Upper lobe of left lung (tissue), 4 donors: Measurements from ENCODE around the gene MYH9.

Source experiments
- CTCF ChIP-seq, 6 experiments: fragments of 450-650 bp in 4 of 6; fragments of 200-600 bp in 2 of 6; sonication (generic) in 2 of 6; IDR thresholded peaks; one replicate each; pipeline ENCODE4 v1.5.1; 2016 to 2019; ENCODE audit warnings: antibody characterized with exemption in 6 of 6
- POLR2A ChIP-seq, 4 donors: fragments of 450-650 bp; IDR thresholded peaks; one replicate each; pipeline ENCODE4 v1.5.1; 2016 to 2017; ENCODE audit warnings: antibody characterized with exemption in 4 of 4, mild to moderate bottlenecking in 2 of 4

GRCh38 chr22:36359470-36359996, 28.2 kb downstream of the MYH9 start:
- TF ChIP-seq POLR2A (IDR thresholded peaks at IDR 0.05) (no peak), CTCF (IDR thresholded peaks at IDR 0.05) (no peak)
